SKM-1 treated with dmso at 0.1 percent for 144 hours (cell line): ENCODE data around the gene NEURL1B.

Experiments used
- DNase-seq: peaks from one replicate; lab custom pipeline; 2025; ENCODE audit not compliant: unreplicated experiment; lab: John Stamatoyannopoulos, UW

Gene NEURL1B

DNA sequence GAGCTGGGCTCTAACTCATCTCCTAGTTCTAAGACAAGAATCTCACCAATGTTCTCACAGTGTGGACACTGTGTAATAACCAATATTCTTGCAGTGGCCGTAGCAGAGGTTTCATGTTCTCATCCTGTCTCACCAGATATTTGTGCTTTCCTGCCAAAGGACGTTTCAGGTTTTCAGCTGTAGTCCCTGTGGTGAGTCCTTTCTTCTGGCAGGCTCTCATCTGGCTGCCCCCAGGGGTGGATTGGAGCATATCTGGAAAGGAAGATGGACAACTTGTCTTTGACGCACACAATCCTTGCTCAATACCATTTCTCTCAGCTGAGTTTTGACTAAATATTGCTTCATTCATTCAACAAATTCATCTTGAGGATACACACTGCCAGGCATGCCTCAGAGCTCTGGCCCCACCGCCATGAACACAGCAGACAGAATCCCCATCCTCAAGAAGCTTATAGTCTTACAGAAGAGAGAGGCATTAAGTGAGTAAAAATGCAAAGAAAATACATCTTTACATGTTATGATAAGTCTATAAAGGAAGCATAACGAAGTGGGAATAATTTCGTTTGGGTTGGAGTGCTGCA is 33.8 kb upstream of the NEURL1B start:
- DNase-seq, result no peak

DNA sequence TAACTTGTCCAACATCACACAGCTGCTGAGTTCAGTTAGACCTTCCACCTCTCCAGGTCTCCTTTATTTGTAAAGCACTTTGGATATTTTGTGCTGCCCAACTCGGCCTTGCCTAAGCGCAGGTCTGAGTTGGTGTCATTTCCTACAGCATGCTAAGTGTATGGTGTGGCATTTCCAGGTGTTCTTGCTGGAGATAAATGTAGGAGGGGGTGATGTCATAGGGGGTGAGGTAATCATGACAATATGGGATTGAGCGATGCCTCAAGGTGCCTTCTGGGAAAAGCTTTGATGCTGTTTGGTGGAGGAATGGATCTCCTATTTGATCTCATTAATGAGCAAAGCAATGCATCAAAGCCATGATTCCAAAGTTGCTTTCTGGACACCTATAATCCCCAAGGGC is 32.3 kb upstream of the NEURL1B start:
- DNase-seq, result no peak

DNA sequence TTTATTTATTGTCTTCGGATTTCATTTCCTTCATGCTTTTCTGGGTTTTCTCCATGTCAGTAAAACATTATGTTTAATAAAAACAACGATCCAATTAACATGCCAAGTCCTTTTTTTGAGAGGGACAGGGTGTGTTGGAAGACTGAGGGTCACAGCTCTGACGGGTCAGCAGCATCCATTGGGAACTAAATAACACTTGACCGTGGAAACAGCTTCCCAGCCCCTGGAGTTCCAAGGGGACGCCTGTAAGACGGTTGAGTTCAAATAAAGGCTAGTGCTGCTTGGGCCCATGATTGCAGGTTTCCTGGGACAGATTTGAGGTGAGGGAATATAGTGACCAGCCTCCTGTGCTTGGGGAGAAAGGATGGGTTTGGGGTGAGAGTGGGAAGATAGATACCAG is 30.4 kb upstream of the NEURL1B start:
- DNase-seq, result no peak

DNA sequence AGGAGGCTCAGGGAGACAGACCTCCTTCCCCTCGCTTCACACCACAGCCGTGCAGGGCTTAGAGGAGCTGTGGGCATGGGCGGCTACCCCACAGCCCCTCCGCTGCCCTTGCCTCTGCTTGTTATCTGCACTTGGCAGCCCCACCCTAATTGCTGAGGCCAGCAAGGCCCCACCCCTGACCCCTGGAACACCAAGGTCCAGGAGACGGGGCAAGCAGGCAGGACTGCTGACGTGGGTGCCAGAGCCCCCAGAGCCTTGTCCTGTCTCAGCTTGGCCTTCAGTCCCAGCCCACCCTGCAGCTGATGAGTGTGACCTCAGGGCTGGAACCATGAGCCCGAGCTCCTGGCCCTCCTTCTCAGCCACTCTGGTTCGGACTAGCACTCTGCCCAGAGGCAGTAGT is 29.1 kb upstream of the NEURL1B start:
- no peak for DNase-seq

GRCh38 chr5:172612771-172613170 is 28.3 kb upstream of the NEURL1B start:
- DNase-seq, result no peak

GRCh38 chr5:172616136-172616535 is 24.9 kb upstream of the NEURL1B start:
- DNase-seq, result no peak

- no peak for DNase-seq
Observed at GRCh38 chr5:172616730-172617129, 24.3 kb upstream of the NEURL1B start.

GRCh38 chr5:172617817-172618216 is 23.2 kb upstream of the NEURL1B start:
- no peak for DNase-seq

- no peak for DNase-seq
Observed at GRCh38 chr5:172618574-172619365, 22.3 kb upstream of the NEURL1B start.

DNA sequence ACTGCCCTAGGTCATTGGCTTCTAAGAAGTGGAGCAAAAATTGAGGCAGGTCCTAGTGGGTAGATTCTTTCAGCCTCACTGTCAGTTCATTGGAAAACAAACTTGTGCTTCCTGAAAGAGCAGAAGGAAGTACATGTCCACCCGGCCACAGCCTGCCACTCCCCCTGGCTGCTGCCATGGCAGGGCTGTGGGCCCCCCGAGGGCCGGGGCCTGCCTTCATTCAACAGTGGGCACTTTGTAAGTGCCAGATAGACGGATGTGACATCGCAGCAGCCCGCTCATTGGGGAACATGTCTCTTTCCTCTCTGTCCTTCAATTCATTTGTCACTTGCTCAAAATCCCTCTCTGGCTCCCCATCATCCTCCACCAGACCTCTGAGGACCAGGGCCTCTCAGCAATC is 20.6 kb upstream of the NEURL1B start:
- DNase-seq, result no peak

- no peak for DNase-seq
Observed at GRCh38 chr5:172622091-172623046, 18.7 kb upstream of the NEURL1B start.

- DNase-seq, result no peak
Observed at GRCh38 chr5:172623313-172623980, 17.6 kb upstream of the NEURL1B start.

- DNase-seq, result no peak
Observed at GRCh38 chr5:172624083-172624995, 16.7 kb upstream of the NEURL1B start.

DNA sequence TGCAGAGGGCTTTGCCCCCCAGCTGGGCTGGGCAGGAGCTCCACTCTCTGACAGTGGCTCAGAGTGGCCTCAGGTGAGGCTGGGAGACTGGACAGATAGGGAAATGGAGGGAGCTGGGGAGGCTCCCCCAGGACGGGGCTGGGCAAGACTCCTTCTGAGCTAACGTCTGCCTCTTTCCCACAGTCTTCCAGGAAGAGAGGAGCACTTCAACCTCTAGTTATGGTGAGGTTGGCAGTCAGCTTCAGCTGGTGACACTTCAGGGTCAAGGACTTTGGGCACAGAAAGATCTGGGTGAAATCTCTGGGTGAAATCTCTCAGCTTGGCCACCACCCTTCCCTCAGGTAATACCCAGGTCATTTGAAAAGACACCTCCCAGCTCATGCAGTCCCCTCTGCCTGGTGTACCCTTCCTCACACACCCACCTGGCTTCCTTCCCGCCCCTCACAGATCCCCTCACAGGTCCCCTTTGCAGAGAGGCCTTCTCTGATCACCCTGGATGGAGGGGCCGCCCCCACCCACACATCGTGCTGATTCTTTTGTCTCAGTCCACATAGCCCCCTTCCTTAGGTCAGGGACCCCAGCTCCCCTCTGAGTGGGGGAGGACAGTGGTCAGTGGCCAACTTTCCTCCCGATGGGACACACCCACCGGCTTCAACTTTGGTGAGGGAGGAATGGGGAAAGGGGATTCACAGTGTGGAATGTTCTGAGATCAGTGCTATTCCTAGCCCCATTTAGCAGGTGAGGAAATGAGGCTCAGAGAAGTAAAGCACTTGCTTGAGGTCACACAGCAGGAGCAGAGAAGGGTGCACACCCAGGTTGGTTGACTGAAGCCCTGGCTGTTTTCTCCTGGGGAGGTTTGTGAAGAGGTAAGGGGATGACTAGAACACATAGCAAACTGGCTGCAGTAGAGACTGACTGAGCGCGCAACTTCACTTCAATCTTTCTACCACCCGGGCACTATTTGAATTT is 15.8 kb upstream of the NEURL1B start:
- no peak for DNase-seq

GRCh38 chr5:172626031-172626581 is 15.0 kb upstream of the NEURL1B start:
- DNase-seq, result no peak

DNA sequence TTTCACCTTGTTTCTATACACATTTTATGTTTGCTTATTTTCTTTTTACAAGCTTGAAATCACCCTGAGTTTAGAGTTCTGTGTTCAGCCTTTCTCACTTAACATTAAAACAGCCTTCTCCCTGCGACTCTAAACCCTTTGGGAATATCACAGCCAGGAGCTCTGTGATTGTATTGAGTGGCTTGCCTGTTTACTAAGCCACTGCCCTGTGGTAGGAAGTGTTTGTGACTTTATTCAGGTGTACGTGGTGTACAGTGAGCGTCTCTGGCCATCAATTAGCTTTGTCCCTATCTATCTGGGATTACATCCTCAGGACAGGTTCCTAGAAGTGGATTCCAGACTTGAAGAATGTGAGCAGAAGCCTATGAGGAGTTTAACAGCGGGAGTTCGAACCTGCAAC is 11.0 kb upstream of the NEURL1B start:
- no peak for DNase-seq

DNA sequence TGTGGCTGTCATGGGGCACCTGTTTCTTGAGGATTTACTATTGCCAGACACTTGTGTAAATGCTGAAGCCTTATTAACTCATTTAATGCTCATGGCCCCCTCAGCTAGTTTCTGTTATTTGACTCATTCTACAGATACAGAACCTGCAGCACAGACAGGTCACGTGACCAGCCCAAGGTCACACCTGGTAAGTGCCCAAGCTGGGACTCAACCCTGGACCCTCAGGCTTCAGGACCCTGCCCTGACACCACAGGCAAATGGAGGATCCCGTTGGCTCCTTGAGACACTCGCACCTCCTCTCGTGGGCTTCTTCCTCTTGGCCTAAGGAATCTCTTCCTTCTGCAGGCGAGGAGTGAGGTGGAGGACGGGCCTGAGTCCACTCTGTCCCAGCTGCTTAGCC is 10.6 kb upstream of the NEURL1B start:
- DNase-seq, result no peak

DNA sequence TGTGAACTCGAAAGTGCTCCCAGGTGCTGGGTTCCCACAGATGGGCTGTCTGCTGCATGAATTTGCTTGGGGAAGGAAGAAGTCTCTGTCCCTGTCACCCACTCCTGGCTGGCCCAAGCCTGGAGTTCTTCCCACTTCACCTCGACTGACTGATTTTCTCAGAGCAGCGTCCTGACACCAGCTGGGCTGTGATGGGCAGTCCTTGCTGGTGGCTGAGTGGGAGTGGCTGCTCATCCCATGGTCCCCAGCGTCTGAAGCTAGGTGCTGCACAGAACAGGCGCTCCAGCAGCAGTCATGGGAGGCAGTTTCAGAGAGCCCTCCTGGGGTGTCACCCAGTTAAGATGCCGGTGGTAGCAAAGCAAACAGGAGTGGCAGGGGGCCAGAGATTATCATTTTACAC is 10.1 kb upstream of the NEURL1B start:
- DNase-seq, result no peak
